ENCODE results near the gene SPAG9. TPM values are rescaled to one million over a fixed set of nuclear protein-coding genes. Genes with fewer than 3 reads are reported as not detected.

Gene SPAG9
- total RNA-seq, 1 experiment from 2014 or later = 54.3 TPM

GRCh38 chr17:50981279-50981678, 139.4 kb downstream of the SPAG9 start:
- no peaks in the 10 kb centered on the region for H3K9me3 ChIP-seq (ENCODE audit: control insufficient read depth, low read depth, low read length)
- H4K5ac ChIP-seq (ENCODE audit: insufficient read length, low read depth, low read length) = no peak overlapping the region
- no peak overlapping the region for H3K23ac ChIP-seq (ENCODE audit: insufficient read length, low read depth, low read length)
- no peak overlapping the region for H2AK5ac ChIP-seq (ENCODE audit: insufficient read length, low read length)
- H2BK120ac ChIP-seq (ENCODE audit: low read depth, low read length, poor library complexity, severe bottlenecking) = no peak overlapping the region
- H3K4me1 Mint-ChIP-seq = no peaks in the 10 kb centered on the region
- H3K9me3 Mint-ChIP-seq = no peaks in the 10 kb centered on the region
- H3K56ac ChIP-seq (ENCODE audit: insufficient read length, low read depth, low read length) = no peak overlapping the region
- TF ChIP-seq CTCF (conservative IDR thresholded peaks at IDR 0.05) = no peak
- H3K9ac ChIP-seq (ENCODE audit: extremely low read depth, insufficient read length, low read length) = no peak overlapping the region
- no peak overlapping the region for H2BK15ac ChIP-seq (ENCODE audit: low read depth, low read length)
- no peak overlapping the region for H3K4me3 Mint-ChIP-seq
- no peak overlapping the region for H3K14ac ChIP-seq (ENCODE audit: insufficient read depth, low read length)
- H3T11ph ChIP-seq (ENCODE audit: low read length) = no peak overlapping the region
- H3K27ac ChIP-seq (ENCODE audit: insufficient read length, low read depth, low read length) = no peak overlapping the region
- H3K27me3 Mint-ChIP-seq (ENCODE audit: low read depth) = no peaks in the 10 kb centered on the region
- H2AFZ ChIP-seq (ENCODE audit: low read length) = no peak overlapping the region
- no peak overlapping the region for H4K91ac ChIP-seq (ENCODE audit: insufficient read length, low read depth, low read length)
- peaks cover 19 to 70% (median 61%) of the 10 kb centered on the region in 3 experiments; a peak in 6 of 7 replicates for H3K36me3 Mint-ChIP-seq (ENCODE audit: insufficient read depth in 1 of 3, low read depth in 3 of 3)
- no peak overlapping the region for H2BK12ac ChIP-seq (ENCODE audit: insufficient read length, low read depth, low read length)
- no peak overlapping the region for H3K27ac Mint-ChIP-seq
- no peaks in the 10 kb centered on the region for H3K23me2 ChIP-seq (ENCODE audit: insufficient read length, low read depth, low read length, poor library complexity, severe bottlenecking)
- H3K4me2 ChIP-seq (ENCODE audit: insufficient read depth, insufficient read length, low read length) = no peak overlapping the region
- no peak overlapping the region for H4K8ac ChIP-seq (replicated peaks; ENCODE audit: insufficient read length, low read depth, low read length)
- H4K20me1 ChIP-seq (ENCODE audit: control insufficient read depth, insufficient read depth, insufficient read length) = no peaks in the 10 kb centered on the region
- no peak overlapping the region for H2BK20ac ChIP-seq (ENCODE audit: low read depth, low read length, poor library complexity, severe bottlenecking)
- no peak for DNase-seq
- H3K79me1 ChIP-seq (ENCODE audit: insufficient read depth, low read depth, low read length, poor library complexity, severe bottlenecking) = no peaks in the 10 kb centered on the region
- no peak overlapping the region for H3K18ac ChIP-seq (ENCODE audit: insufficient read length, low read depth, low read length)
- no peaks in the 10 kb centered on the region for H3K4me1 ChIP-seq (ENCODE audit: insufficient read depth, low read length)
- no peak overlapping the region for H3K4ac ChIP-seq (ENCODE audit: low read depth, low read length)
- H2BK5ac ChIP-seq (ENCODE audit: insufficient read length, low read length) = no peak overlapping the region
- no peaks in the 10 kb centered on the region for H3K79me2 ChIP-seq (ENCODE audit: insufficient read depth, low read length)
- no peaks in the 10 kb centered on the region for H3K27me3 ChIP-seq (ENCODE audit: insufficient read depth, low read length)

Data from H9 (cell line).